ENCODE data around the gene FIGNL1. TPM values are rescaled to one million over a fixed set of nuclear protein-coding genes. Genes with fewer than 3 reads are reported as not detected.
A peak's percentile ranks its signal among the peaks of the same experiment; 100 is the strongest.

Gene FIGNL1
- polyA plus RNA-seq, 1 experiment, result 8.3 TPM

DNA sequence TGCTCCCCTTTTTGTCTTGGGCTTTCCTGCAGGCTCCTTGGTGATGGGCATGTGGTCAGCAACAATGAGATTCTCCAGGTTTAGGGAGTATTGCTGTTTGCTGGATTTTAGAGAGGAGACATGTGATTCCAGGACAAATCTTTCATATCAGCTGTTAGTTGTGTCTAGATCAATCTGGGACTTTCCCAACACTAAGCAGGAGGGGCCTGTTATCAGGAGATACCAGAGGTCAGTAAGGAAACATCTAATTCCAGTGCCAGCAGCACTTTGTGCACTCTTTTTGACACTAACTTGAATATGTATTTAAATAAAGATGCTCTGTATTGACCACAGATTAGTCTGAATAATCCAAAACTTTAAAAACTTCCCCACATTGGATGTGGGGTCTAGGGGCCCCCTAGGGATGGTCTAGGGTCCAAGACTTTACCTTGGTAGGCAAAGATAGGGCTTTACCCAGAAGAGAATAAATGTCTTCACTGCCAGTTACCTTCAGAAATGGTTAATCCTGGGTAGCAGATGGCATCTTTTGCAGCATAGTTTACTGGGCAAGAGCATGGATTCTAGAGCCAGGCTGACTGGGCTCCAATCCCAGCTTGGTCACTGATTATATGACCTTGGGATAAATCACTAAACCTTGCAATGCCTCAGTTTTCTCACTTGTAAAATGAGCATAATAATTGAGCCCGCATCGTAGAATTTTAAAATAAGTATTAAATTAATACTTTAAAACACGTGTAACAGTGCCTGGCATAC lies 6.4 kb upstream of the FIGNL1 start:
- peaks cover 3% of the 10 kb centered on the region for H3K27me3 ChIP-seq (ENCODE audit: control insufficient read depth, insufficient read depth, low read length)
- no peak for TF ChIP-seq CTCF (IDR thresholded peaks at IDR 0.05; ENCODE audit: insufficient read depth, low read depth, low read length)
- H3K36me3 ChIP-seq (ENCODE audit: control insufficient read depth, insufficient read depth, low read length), result no peaks in the 10 kb centered on the region
- CTCF ChIA-PET, result interaction anchor here (1.6 to 3.2 kb wide), 2 partner anchors 11 to 704 kb away, joined by 3 to 14 read pairs; no protein-coding TSS in a partner anchor
- no peak overlapping the region for H3K4me3 ChIP-seq (ENCODE audit: low read depth, low read length)
- DNase-seq (ENCODE audit: low read depth), result no peak
- POLR2A ChIA-PET, result no interaction called here

- TF ChIP-seq CTCF (IDR thresholded peaks at IDR 0.05; ENCODE audit: insufficient read depth, low read depth, low read length), result no peak
- DNase-seq (ENCODE audit: low read depth), result no peak
- no peak overlapping the region for H3K4me3 ChIP-seq (ENCODE audit: low read depth, low read length)
- ChIA-PET POLR2A (no interaction called here), CTCF (interaction anchor here (1.6 to 3.2 kb wide), 2 partner anchors 12 to 705 kb away, joined by 3 to 14 read pairs; no protein-coding TSS in a partner anchor)
- no peaks in the 10 kb centered on the region for H3K36me3 ChIP-seq (ENCODE audit: control insufficient read depth, insufficient read depth, low read length)
- H3K27me3 ChIP-seq (ENCODE audit: control insufficient read depth, insufficient read depth, low read length), result peaks cover 3% of the 10 kb centered on the region
Observed at GRCh38 chr7:50455658-50456057, 5.5 kb upstream of the FIGNL1 start.

DNA sequence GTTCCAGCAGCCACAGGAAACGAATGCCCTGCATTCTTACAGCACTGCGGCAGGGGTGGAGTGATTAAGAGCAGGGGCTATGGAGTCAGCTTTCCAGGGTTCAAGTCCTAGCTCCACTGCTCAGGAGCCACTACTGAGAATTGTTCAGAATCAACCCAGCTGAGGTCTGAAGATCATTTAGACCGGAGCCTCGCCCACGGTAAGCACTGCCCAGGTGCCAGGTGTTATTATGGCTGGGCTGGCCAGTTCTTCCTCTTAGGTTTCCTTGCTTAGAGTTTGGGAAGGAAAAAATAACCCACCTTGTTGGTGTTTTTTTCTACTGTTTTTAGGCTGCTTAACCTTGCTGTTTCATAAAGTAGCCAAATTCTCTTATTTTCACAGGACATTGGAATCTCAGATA lies 4.8 kb upstream of the FIGNL1 start:
- H3K36me3 ChIP-seq (ENCODE audit: control insufficient read depth, insufficient read depth, low read length), result no peaks in the 10 kb centered on the region
- ChIA-PET CTCF (interaction anchor here (1.6 to 3.2 kb wide), 2 partner anchors 12 to 706 kb away, joined by 3 to 14 read pairs; no protein-coding TSS in a partner anchor), POLR2A (no interaction called here)
- peaks cover 3% of the 10 kb centered on the region for H3K27me3 ChIP-seq (ENCODE audit: control insufficient read depth, insufficient read depth, low read length)
- no peak overlapping the region for H3K4me3 ChIP-seq (ENCODE audit: low read depth, low read length)
- DNase-seq (ENCODE audit: low read depth), result no peak
- no peak for TF ChIP-seq CTCF (IDR thresholded peaks at IDR 0.05; ENCODE audit: insufficient read depth, low read depth, low read length)

- Histone ChIP-seq H3K36me3 (ENCODE audit: control insufficient read depth, insufficient read depth, low read length) (peaks cover 1% of the 10 kb centered on the region; the same call in 1 of the 2 replicates), H3K4me3 (ENCODE audit: low read depth, low read length) (peak overlapping the region; percentile 80), H3K27me3 (ENCODE audit: control insufficient read depth, insufficient read depth, low read length) (peaks cover 3% of the 10 kb centered on the region)
- no peak for TF ChIP-seq CTCF (IDR thresholded peaks at IDR 0.05; ENCODE audit: insufficient read depth, low read depth, low read length)
- POLR2A ChIA-PET, result no interaction called here
- CTCF ChIA-PET, result no interaction called here
- no peak for DNase-seq (ENCODE audit: low read depth)
Observed at GRCh38 chr7:50450590-50451032, 461 bp upstream of the FIGNL1 start.

- CTCF ChIA-PET, result no interaction called here
- DNase-seq (ENCODE audit: low read depth), result no peak
- no peak for TF ChIP-seq CTCF (IDR thresholded peaks at IDR 0.05; ENCODE audit: insufficient read depth, low read depth, low read length)
- Histone ChIP-seq H3K4me3 (ENCODE audit: low read depth, low read length) (peak overlapping the region; percentile 80), H3K36me3 (ENCODE audit: control insufficient read depth, insufficient read depth, low read length) (peaks cover 2% of the 10 kb centered on the region), H3K27me3 (ENCODE audit: control insufficient read depth, insufficient read depth, low read length) (peaks cover 1% of the 10 kb centered on the region; the same call in 1 of the 2 replicates)
- POLR2A ChIA-PET, result no interaction called here
Observed at GRCh38 chr7:50449501-50449880, 659 bp downstream of the FIGNL1 start.
